Measurements from ENCODE around the gene NUDT5.

NUDT5 gene

GRCh38 chr10:12158111-12158510, 37.6 kb downstream of the NUDT5 start:
- peaks cover 31% of the 10 kb centered on the region for H3K36me3 ChIP-seq (ENCODE audit: control insufficient read depth, low read length)
- no peaks in the 10 kb centered on the region for H3K4me1 ChIP-seq (ENCODE audit: control insufficient read depth, low read length)
- TF ChIP-seq EZH2phosphoT487 (IDR thresholded peaks at IDR 0.05; ENCODE audit: borderline replicate concordance, low read length) = no peak
- TF ChIP-seq CTCF (IDR thresholded peaks at IDR 0.05; ENCODE audit: low read depth, low read length, poor library complexity, severe bottlenecking) = no peak

GRCh38 chr10:12156367-12157123, 39.1 kb downstream of the NUDT5 start:
- no peak overlapping the region for H3K27ac ChIP-seq (ENCODE audit: low read depth, low read length)
- H3K4me3 ChIP-seq (ENCODE audit: low read length) = no peak overlapping the region

More at GRCh38 chr10:12158111-12158510, 37.6 kb downstream of the NUDT5 start:
- Histone ChIP-seq H3K9me2 (replicated peaks; ENCODE audit: control insufficient read depth, low read length) (no peaks in the 10 kb centered on the region), H3K4me3 (ENCODE audit: low read length) (no peak overlapping the region), H3K9me3 (ENCODE audit: control insufficient read depth, insufficient read depth, low read length) (no peaks in the 10 kb centered on the region), H4K20me1 (ENCODE audit: control insufficient read depth, insufficient read depth, low read depth, low read length) (no peaks in the 10 kb centered on the region), H3K4me2 (ENCODE audit: low read length) (no peak overlapping the region), H3F3A (ENCODE audit: control insufficient read depth, insufficient read depth) (no peaks in the 10 kb centered on the region), H3K27me3 (ENCODE audit: control insufficient read depth, low read length) (no peaks in the 10 kb centered on the region), H3K79me2 (ENCODE audit: control insufficient read depth, low read length) (no peaks in the 10 kb centered on the region), H3K27ac (ENCODE audit: low read depth, low read length) (no peak overlapping the region)

GRCh38 chr10:12154516-12154915, 41.2 kb downstream of the NUDT5 start:
- H4K20me1 ChIP-seq (ENCODE audit: control insufficient read depth, insufficient read depth, low read depth, low read length) = no peaks in the 10 kb centered on the region
- H3F3A ChIP-seq (ENCODE audit: control insufficient read depth, insufficient read depth) = no peaks in the 10 kb centered on the region
- no peak overlapping the region for H3K4me2 ChIP-seq (ENCODE audit: low read length)
- H3K9me3 ChIP-seq (ENCODE audit: control insufficient read depth, insufficient read depth, low read length) = no peaks in the 10 kb centered on the region
- H3K27me3 ChIP-seq (ENCODE audit: control insufficient read depth, low read length) = no peaks in the 10 kb centered on the region
- peaks cover 19% of the 10 kb centered on the region for H3K36me3 ChIP-seq (ENCODE audit: control insufficient read depth, low read length)
- TF ChIP-seq EZH2phosphoT487 (IDR thresholded peaks at IDR 0.05; ENCODE audit: borderline replicate concordance, low read length) (no peak), CTCF (IDR thresholded peaks at IDR 0.05; ENCODE audit: low read depth, low read length, poor library complexity, severe bottlenecking) (no peak)
- no peaks in the 10 kb centered on the region for H3K4me1 ChIP-seq (ENCODE audit: control insufficient read depth, low read length)
- no peaks in the 10 kb centered on the region for H3K79me2 ChIP-seq (ENCODE audit: control insufficient read depth, low read length)
- H3K4me3 ChIP-seq (ENCODE audit: low read length) = no peak overlapping the region
- no peaks in the 10 kb centered on the region for H3K9me2 ChIP-seq (replicated peaks; ENCODE audit: control insufficient read depth, low read length)
- H3K27ac ChIP-seq (ENCODE audit: low read depth, low read length) = no peak overlapping the region

More at GRCh38 chr10:12156367-12157123, 39.1 kb downstream of the NUDT5 start:
- Histone ChIP-seq H3K79me2 (ENCODE audit: control insufficient read depth, low read length) (no peaks in the 10 kb centered on the region), H3K4me1 (ENCODE audit: control insufficient read depth, low read length) (no peaks in the 10 kb centered on the region), H3K36me3 (ENCODE audit: control insufficient read depth, low read length) (peaks cover 17% of the 10 kb centered on the region), H4K20me1 (ENCODE audit: control insufficient read depth, insufficient read depth, low read depth, low read length) (no peaks in the 10 kb centered on the region), H3K9me2 (replicated peaks; ENCODE audit: control insufficient read depth, low read length) (no peaks in the 10 kb centered on the region), H3F3A (ENCODE audit: control insufficient read depth, insufficient read depth) (no peaks in the 10 kb centered on the region), H3K27me3 (ENCODE audit: control insufficient read depth, low read length) (no peaks in the 10 kb centered on the region), H3K9me3 (ENCODE audit: control insufficient read depth, insufficient read depth, low read length) (no peaks in the 10 kb centered on the region), H3K4me2 (ENCODE audit: low read length) (no peak overlapping the region)
- TF ChIP-seq EZH2phosphoT487 (IDR thresholded peaks at IDR 0.05; ENCODE audit: borderline replicate concordance, low read length) = no peak
- TF ChIP-seq CTCF (IDR thresholded peaks at IDR 0.05; ENCODE audit: low read depth, low read length, poor library complexity, severe bottlenecking) = no peak
